ENCODE results near the gene PTPRU. TPM values are rescaled to one million over a fixed set of nuclear protein-coding genes. Genes with fewer than 3 reads are reported as not detected.

Gene PTPRU
- total RNA-seq, 1 experiment from 2014 or later, result 6.8 TPM

GRCh38 chr1:29282135-29282923 lies 46.0 kb downstream of the PTPRU start:
- DNase-seq (ENCODE audit: low spot score), result no peak
- Histone ChIP-seq H3K27me3 (replicated peaks; ENCODE audit: insufficient read depth, low read depth, low read length, poor library complexity) (no peaks in the 10 kb centered on the region), H3K27ac (ENCODE audit: low read depth, low read length, poor library complexity, severe bottlenecking) (peak overlapping the region; percentile 15), H3K4me3 (ENCODE audit: low read depth, low read length, poor library complexity, severe bottlenecking) (no peak overlapping the region), H3K36me3 (ENCODE audit: insufficient read depth, low read length, poor library complexity, severe bottlenecking) (no peaks in the 10 kb centered on the region), H3K4me1 (ENCODE audit: insufficient read depth, low read length, poor library complexity, severe bottlenecking) (peaks cover 9% of the 10 kb centered on the region), H3K9me3 (ENCODE audit: low read depth, low read length, poor library complexity, severe bottlenecking) (no peaks in the 10 kb centered on the region)
- TF ChIP-seq EZH2 (IDR thresholded peaks at IDR 0.05; ENCODE audit: borderline replicate concordance, low read depth, low read length, poor library complexity, severe bottlenecking) (no peak), CTCF (conservative IDR thresholded peaks at IDR 0.05; ENCODE audit: low read depth, low read length) (no peak)
- intact Hi-C loops (cut with micrococcal nuclease; ENCODE audit: unreplicated experiment), result no loop called here
- ChIA-PET POLR2A (ENCODE audit: low non-redundant PET) (interaction anchor here (0.6 kb wide), 1 partner anchor 1012 kb away, joined by 5 read pairs; no protein-coding TSS in a partner anchor), CTCF (no interaction called here)
- BruUV-seq (replicated peaks), result no TSS peak

- no peak overlapping the region for H3K4me3 ChIP-seq (ENCODE audit: low read depth, low read length, poor library complexity, severe bottlenecking)
Measured at GRCh38 chr1:29282924-29283803, 46.8 kb downstream of the PTPRU start.

GRCh38 chr1:29283804-29284195 lies 47.5 kb downstream of the PTPRU start:
- H3K4me3 ChIP-seq (ENCODE audit: low read depth, low read length, poor library complexity, severe bottlenecking), result no peak overlapping the region
- intact Hi-C loops (cut with micrococcal nuclease; ENCODE audit: unreplicated experiment), result no loop called here
- ChIA-PET CTCF (no interaction called here), POLR2A (ENCODE audit: low non-redundant PET) (no interaction called here)
- DNase-seq (ENCODE audit: low spot score), result no peak
- TF ChIP-seq CTCF (conservative IDR thresholded peaks at IDR 0.05; ENCODE audit: low read depth, low read length), result no peak
- no peak for TF ChIP-seq EZH2 (IDR thresholded peaks at IDR 0.05; ENCODE audit: borderline replicate concordance, low read depth, low read length, poor library complexity, severe bottlenecking)
- no TSS peak for BruUV-seq (replicated peaks)
- H3K4me1 ChIP-seq (ENCODE audit: insufficient read depth, low read length, poor library complexity, severe bottlenecking), result peaks cover 9% of the 10 kb centered on the region
- no peak overlapping the region for H3K27ac ChIP-seq (ENCODE audit: low read depth, low read length, poor library complexity, severe bottlenecking)
- no peaks in the 10 kb centered on the region for H3K27me3 ChIP-seq (replicated peaks; ENCODE audit: insufficient read depth, low read depth, low read length, poor library complexity)
- H3K9me3 ChIP-seq (ENCODE audit: low read depth, low read length, poor library complexity, severe bottlenecking), result no peaks in the 10 kb centered on the region
- no peaks in the 10 kb centered on the region for H3K36me3 ChIP-seq (ENCODE audit: insufficient read depth, low read length, poor library complexity, severe bottlenecking)

More at GRCh38 chr1:29282924-29283803, 46.8 kb downstream of the PTPRU start:
- TF ChIP-seq EZH2 (IDR thresholded peaks at IDR 0.05; ENCODE audit: borderline replicate concordance, low read depth, low read length, poor library complexity, severe bottlenecking) (no peak), CTCF (conservative IDR thresholded peaks at IDR 0.05; ENCODE audit: low read depth, low read length) (no peak)
- peaks cover 9% of the 10 kb centered on the region for H3K4me1 ChIP-seq (ENCODE audit: insufficient read depth, low read length, poor library complexity, severe bottlenecking)
- BruUV-seq (replicated peaks), result no TSS peak
- ChIA-PET CTCF (no interaction called here), POLR2A (ENCODE audit: low non-redundant PET) (no interaction called here)
- H3K9me3 ChIP-seq (ENCODE audit: low read depth, low read length, poor library complexity, severe bottlenecking), result no peaks in the 10 kb centered on the region
- H3K36me3 ChIP-seq (ENCODE audit: insufficient read depth, low read length, poor library complexity, severe bottlenecking), result no peaks in the 10 kb centered on the region
- H3K27ac ChIP-seq (ENCODE audit: low read depth, low read length, poor library complexity, severe bottlenecking), result peak overlapping the region; percentile 15
- H3K27me3 ChIP-seq (replicated peaks; ENCODE audit: insufficient read depth, low read depth, low read length, poor library complexity), result no peaks in the 10 kb centered on the region
- intact Hi-C loops (cut with micrococcal nuclease; ENCODE audit: unreplicated experiment), result no loop called here
- DNase-seq (ENCODE audit: low spot score), result peak; percentile 87

Measured in A673 (cell line).